Measurements from ENCODE around the gene GSE1.

GSE1 gene

DNA sequence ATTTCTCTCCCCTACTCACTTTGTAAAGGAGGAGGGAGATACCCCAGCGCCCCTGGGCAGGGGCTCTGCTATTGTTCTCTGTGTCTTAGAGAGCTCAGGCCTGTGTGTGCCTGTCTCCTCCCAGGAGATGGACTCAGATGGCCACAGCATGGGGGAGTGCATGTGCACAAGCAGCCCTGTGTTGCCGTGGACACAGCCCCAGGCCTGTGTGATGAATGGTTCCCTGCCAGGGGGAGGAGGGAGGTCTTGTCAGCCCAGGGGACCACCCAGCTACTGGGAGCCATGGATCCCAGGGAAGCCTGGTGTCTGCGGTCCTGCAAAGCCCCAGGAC is 49.3 kb downstream of the GSE1 start:
- no peak for DNase-seq (ENCODE audit: low spot score)

DNA sequence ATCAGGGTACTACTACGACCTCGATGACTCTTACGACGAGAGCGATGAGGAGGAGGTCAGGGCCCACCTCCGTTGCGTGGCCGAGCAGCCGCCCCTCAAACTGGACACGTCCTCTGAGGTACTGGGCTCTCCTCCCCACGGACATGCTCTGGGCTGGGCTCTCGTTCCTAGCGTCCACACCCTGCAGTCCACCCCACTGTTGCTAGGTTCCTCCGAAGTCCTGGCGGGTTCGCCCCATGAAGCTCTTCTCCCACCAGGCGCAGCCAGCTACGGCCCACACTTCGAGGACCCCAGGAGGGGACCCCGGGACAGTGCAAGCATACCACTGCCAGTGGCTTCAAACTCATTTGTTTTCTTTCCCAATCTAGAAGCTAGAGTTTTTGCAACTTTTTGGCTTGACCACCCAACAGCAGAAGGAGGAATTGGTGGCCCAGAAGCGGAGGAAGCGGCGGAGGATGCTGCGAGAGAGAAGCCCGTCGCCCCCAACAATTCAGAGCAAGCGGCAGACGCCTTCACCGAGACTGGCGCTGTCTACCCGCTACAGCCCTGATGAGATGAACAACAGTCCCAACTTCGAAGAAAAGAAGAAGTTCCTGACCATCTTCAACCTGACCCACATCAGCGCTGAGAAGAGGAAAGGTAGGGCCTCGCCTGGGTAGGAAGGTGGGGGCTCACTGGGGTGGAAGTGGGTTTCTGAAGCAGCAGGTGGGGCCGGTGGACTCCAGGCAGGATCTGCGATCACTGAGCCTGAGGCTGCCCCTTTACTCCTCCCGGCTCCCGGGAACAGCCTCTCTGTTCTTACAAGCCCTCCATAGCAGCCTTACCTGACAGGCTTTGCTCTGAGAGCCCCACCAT is 50.1 kb downstream of the GSE1 start:
- DNase-seq (ENCODE audit: low spot score) = no peak

DNA sequence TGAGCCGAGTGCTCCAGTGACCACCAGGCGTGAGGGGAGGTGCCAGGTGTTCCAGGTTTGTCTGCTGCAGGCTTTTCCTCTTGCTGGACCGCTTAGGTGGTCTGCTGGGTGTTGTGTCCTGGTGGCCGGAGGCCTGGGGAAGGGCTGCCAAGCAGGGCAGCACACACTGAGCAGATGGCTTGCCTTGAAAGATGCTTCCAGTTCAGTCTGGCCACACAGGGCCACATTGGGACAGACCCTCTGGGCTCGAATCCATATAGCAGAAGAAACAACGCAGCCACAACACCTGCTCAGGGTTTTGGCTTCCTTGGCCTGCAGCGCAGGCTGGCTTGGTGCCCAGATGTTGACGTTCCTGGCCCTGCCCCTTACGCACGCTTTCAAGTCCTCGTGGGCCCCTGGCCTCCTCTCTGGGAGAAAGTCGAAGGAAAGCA is 50.8 kb downstream of the GSE1 start:
- DNase-seq (ENCODE audit: low spot score) = no peak

DNA sequence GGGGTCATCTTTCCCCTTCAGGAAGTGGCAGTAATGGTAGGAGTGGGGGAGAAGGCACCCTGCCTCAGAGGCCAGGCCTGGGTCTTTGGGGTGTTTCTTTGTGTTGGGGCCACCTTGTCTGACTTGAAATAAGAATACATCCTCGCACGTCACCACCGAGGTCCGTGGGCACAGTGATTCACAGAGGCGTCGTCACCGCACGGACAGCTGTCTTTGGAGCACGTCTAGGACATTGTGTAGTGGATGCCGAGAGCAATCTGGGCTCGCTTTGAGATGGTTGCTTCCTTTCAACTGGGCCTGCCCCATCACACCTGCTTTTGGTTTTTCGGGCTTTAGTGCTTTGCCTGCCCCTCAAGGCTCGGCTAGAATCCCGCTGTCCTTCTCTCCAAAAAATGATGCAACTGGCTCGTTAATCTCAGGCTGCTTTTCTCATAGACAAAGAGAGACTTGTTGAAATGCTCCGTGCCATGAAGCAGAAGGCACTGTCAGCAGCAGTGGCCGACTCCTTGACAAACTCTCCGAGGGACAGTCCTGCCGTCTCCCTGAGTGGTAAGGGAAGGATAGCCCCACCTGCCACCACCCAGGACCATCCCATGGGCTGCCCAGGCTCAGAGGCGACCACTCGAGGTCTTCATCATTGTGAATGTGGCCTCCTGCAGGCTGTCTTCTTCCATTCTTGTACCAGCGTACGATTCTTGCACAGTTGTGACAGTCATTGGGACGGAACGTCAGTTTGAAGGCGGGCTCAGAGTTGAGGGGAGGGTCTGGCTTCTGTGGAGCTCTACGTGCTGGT is 51.7 kb downstream of the GSE1 start:
- DNase-seq (ENCODE audit: low spot score) = no peak

DNA sequence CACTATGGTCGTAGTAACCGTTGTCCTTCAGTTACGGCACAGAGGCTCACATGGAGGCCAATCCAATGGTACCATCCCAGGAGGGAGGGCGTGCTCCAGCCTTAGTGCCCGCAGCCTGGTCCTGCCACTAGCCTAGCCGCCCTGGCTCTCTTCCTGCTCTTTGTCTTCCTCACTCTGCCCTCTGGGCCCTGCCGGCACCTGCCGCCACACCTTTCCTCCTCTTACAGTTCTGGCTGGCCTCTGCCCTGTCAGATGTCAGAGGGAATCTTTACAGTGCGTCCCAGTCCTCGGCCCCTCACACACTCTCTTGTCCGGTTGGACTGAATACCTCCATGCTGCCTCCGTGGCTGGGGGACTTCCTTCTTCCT is 52.2 kb downstream of the GSE1 start:
- no peak for DNase-seq (ENCODE audit: low spot score)

DNA sequence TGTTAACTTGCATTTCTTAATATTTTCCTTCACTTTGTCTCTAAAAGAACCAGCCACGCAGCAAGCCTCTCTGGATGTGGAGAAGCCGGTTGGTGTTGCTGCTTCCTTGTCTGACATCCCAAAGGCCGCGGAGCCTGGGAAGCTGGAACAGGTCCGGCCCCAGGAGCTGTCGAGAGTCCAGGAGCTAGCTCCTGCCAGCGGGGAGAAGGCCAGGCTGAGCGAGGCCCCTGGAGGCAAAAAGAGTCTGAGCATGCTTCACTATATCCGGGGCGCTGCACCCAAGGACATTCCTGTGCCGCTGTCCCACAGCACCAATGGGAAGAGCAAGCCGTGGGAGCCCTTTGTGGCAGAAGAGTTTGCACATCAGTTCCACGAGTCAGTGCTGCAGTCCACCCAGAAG is 52.8 kb downstream of the GSE1 start:
- DNase-seq (ENCODE audit: low spot score) = no peak

DNA sequence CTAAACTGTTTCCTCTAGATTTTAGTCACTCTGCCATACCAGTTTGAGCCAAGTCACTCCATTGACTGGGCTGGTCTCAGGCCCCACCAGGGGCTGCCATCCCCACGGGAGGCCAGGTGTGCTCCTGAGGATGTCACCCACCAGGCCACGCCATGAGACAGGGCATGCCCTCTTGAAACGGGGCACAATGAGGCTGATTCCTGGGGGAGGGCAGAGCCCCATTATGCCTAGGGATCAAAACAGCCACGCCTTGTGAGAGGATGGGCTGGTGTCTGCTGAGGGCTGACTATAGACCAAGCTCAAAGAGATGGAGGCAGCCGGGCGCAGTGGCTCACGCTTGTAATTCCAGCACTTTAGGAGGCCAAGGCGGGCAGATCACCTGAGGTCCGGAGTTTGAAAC is 54.1 kb downstream of the GSE1 start:
- DNase-seq (ENCODE audit: low spot score) = no peak

DNA sequence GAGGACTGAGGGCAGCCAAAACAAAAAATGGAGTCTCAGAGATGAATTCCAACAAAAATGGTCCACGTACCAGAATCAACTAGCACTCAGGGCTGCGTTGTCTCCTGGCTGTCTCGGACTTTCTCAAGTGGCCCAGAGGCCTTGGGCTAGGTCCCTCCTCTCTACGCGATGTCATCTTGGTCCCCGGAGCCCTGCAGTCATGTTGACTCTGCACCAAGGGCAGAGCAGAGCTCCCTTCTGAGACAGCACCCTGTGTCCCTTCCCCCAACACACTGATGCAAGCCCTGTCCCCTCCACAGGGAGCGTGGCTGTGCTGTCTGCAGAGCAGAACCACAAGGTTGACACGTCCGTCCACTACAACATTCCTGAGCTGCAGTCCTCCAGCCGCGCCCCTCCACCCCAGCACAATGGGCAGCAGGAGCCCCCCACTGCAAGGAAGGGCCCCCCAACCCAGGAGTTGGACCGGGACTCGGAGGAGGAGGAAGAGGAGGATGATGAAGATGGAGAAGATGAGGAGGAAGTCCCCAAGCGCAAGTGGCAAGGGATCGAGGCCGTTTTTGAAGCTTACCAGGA is 54.8 kb downstream of the GSE1 start:
- DNase-seq (ENCODE audit: low spot score) = no peak

DNA sequence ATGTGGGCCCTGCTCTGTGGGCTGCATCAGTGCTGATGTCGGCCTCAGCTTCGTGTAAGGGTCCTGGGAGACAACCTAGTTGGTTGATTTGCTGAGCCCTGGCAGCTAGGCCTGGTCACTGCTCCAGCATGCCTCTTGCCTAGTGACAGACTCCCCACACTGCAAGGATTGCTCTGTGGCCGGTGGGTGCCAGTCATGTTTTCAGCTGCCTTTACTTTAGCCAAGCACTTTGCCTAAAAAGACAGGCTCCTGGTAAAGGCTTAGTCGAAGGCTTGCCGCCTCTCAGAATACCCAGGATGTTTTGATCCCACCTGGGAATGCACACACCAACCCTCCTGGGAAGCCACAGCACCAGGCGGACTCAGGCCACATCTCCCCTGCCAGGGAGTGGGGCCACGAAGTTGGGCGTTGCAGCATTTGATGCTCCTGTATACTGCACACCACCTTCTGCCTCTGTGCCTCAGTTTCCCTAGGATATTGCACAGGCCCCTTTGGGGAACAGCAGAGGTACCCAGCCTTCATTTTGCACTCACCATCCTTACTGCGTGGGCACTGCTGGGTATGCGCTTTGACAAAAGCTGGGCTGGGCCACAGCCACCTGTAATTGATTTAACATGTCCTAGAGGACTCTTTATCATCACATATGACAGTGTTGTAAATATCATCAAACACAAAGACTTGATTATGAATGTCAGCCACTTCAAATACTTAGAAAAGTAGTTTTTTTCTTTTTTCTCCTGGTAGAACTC is 55.7 kb downstream of the GSE1 start:
- DNase-seq (ENCODE audit: low spot score) = no peak

DNA sequence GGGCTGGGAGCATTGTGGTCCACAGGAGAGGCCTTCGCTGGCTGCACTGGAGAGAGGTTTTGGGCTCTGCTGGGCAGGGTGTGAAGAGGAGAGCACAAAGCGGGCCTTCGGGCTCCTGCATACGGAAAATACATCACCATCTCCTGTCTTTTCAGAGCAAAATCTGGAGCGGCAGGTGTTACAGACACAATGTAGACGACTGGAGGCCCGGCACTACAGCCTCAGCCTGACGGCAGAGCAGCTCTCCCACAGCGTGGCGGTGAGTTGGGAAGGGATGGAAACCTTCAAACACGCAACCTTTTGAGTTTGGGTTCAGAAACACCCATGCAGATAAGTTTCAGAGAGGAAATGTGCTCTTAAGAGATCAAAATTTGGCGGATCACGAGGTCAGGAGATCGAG is 57.7 kb downstream of the GSE1 start:
- no peak for DNase-seq (ENCODE audit: low spot score)

DNA sequence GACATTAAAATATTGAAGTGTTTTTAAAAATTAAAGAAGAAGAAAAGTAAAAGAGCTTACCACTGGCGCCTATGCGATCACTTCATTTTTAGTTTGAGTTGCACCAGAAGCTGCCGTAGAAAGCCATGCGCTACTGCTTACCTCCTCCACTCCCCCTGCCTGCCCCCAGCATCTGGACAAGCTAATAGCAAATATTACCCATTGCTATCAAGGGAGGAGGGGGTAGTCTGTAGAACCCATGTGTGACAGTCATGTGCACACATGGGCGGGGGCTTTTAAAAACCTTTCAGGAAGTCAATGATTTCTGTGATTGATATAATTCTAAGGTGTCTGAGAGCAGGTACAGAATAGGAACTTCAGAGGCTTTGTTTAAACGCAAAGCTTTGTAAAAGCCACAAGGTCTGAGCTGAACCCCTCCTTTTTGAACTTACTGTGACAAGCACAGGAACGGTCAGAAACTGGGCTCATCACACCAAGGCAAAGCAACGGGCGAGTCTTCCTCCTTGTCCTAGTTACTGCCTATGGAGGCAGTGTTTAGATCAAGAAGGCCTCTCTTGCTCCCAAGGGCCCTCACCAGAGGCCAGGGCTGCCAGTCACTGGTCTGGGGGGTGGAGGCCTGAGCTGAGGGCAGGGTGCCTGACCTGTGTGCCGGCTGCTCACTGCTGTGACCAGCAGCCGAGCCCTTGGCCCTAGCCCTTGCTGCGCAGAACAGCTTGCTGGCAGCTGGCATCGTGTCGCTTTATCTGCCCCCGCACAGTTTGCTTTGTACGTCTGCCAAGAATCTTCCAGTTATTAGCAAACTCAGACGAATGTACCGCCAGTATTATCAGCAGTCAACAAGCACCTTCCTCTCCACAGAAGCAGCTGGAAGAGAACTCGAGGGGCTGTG is 60.7 kb downstream of the GSE1 start:
- peak; percentile 54 for DNase-seq (ENCODE audit: low spot score)

DNA sequence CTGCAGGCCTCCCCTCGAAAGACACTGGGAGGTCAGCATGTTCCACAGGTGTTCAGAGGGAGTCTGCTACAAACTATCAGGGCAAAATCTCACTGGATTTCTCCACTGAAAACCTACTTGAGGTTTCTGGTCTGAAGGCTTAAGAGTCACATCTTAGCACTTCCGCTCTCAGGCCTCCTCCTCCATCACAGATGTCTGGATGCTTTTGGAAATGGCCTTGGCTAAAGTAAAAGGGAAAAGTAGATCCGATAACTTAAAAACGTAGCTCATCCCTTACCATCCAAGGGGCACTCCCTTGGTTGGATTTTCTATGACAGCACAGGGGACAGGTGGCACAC is 61.3 kb downstream of the GSE1 start:
- DNase-seq (ENCODE audit: low spot score) = no peak

DNA sequence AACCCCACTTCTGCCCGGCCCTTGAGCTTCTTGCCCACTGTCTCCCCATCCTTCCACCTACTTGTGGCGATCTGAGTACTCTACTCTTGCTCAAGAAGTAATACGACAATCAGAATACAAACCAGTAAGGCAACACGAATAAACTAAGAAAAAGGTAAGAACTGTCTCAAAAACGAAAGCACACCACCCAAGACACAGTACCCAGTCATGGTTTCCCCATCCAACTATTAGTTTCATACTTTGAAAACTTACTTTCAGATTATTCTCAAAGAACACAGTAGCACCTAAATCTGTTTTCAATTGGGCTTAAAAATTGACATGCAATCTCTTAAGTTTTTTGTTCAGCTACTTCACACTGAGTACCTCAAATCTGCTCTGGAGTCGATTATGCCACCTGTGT is 61.7 kb downstream of the GSE1 start:
- DNase-seq (ENCODE audit: low spot score) = no peak

DNA sequence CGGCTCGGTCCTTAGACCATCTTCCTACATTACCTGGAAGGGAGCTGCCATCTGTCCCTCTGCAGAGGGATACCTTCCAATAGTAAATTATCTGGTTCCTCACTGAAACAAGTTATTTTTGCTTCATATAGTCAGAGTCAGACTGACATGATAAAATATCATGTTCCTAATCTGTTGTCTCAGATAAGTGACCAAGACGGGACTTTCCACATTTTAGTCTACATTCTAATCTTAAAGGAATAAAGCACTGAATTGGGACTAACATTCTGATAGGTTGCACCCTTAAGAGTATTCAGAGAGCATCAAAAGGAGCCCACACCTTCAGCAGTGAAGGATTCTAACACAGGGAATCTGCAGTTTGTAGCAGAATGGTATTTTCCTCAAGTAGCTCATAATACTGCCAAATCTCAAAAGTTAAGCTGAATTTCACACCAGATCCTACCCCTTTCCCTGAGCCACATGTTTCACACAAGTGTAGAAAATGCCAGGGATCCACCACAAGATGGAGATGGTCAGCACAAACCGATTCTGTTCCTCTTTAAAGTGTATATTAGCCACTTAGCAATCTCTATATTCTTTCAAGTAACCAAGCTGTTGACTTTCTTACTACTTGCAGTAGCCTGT is 62.2 kb downstream of the GSE1 start:
- no peak for DNase-seq (ENCODE audit: low spot score)

DNA sequence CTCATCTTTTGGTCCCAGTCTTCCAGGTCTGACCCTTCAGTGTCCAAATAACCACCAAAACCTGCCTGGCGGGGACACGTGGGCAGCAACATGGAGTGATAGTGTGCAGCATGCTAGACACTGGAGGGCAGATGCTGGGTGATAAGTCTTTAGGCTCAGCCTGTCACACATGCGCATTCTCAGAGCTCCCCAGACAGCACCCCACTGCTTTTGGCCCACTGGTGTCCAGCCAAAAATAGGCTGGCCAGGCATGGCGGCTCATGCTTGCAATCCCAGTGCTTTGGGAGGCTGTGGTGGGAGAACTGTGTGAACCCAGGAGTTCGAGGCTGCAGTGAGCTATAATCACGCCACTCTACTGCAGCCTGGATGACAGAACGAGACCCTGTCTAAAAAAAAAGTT is 63.3 kb downstream of the GSE1 start:
- DNase-seq (ENCODE audit: low spot score) = no peak

DNA sequence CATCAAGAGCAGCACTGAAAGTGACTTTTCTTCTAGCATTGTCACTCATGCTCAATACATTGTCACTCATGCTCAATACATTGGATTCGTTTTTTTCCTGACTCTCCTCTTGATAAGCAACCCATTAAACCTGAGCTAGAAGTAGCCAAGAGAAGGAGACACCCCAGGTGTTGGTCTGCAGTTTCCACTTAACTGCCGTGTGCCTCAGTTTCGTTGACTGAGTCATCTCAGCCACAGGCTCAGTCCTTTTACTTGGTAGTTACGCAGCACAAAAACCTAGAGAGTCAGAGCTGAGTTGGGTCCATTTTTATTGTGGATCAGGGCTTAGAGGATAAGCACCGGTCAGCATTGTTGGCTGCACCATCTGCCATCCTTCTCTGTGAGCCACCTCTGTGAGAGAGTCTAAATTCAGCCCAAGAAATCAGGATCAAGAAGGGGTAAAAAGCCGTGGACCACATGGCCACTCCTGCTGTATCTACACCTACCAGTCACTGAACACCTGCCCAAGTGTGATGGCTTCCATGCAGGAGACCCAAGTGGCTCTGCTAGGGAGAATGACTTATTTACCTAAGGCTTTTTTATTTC is 64.4 kb downstream of the GSE1 start:
- DNase-seq (ENCODE audit: low spot score) = no peak

DNA sequence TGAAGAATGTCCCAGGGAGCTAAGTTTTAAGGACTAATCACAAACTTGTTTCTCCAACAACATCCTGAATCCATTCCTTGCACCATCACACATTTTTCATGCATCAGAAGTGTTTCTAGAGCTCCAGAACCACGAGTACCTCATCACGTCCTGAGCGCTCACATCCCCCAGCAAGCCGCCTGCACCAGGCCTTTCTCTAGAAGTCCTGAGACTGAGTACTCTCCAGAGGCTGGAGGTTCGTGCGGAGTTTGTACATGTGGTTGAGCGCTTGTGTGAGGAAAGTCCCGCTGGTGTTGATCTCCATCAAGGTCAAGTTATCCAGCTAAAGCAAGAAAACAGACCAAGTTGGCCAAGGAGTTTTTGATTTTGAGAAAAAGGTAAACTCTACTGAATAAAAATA is 64.9 kb downstream of the GSE1 start:
- DNase-seq (ENCODE audit: low spot score) = no peak

DNA sequence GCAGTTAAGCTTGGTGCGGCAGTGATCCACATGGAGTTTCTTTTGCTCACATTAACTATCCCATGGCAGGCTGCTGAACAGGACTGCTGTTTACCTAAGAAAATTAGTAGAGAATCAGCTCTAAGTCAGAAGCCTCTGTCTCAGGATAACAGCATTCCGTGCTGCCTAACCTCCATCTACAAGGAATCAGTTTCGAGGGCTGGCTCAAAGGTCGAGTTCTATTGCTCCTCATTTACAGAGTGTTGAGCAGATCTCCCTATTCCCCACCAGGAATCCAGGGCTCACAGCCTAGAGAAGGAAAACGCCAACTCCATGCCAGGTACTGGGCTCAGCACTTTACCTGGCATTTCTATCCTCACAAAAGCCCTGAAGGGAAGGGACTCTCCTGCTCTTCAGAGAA is 65.7 kb downstream of the GSE1 start:
- no peak for DNase-seq (ENCODE audit: low spot score)

DNA sequence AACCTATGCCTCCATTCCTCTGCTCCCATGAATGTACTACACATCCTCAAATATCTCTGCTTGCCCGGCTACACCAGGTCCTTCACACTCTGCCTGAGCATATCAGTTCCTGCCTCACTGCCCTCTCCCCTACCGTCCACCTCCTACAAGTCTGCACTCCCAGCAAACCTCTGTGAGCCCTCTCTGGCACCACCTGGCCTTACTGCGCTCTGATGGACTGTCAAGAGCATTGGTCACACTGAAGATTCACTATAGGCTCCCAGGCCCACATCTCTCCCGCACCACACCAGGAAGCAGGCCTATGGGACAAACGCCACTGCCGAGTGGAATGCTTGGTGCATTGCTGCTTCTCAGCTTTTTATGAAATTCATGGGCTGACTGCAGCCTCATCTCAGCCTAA is 66.7 kb downstream of the GSE1 start:
- no peak for DNase-seq (ENCODE audit: low spot score)

DNA sequence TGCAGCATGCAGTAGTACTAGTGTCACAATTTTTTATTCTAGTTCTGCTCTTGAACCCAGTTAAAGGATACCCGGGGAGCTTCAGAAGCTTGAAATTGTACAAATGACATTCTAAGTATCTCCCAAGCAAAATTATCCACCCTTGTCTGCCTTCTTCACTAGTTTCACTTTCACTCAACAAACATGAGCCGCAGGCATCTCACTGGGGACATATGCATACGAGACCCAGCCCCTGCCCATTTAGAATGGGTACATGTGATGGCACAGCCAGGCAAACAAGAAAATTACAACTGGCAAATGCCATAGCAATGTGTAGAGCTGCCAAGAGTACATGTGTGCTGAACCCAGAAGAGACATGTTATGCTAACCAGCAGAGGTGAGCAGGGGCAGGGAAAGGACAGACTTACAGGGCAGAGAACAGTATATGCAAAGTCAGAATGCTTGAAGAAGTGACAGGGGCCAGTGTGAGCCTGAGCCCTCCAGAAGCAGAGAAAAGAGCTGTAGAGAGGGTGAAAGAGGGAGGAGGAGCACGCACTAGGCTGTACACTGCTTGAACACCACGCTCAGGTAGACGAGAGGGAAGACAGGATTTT is 67.3 kb downstream of the GSE1 start:
- no peak for DNase-seq (ENCODE audit: low spot score)

DNA sequence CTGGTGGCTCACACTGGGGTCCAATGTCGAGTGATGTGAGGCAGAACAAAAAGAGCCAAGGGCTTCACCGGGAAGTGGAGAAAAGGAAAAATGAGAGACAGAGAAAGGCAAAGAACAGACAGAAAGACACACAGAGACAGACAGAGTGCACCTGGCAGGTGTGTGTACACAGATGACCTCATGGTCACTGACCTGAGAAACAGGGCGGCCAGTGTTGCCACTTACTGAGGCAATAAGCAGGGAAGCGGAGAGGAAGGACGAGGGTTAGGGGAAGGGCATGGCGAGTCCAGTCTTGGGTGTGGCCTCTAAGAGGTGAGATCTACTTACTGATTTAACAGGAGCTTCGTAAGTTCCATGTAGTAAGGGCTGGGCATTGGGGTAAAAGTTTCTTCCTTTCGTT is 68.1 kb downstream of the GSE1 start:
- no peak for DNase-seq (ENCODE audit: low spot score)

Data from AG08396 (cell line).